SW480 (cell line): Measurements from ENCODE around the gene CBARP.

Experiments
- DNase-seq: peaks from one replicate; pipeline ENCODE4 v3.0.0-alpha.2; 2016; ENCODE audit warnings: low spot score

The CBARP gene

GRCh38 chr19:1275976-1276627 lies 38.3 kb upstream of the CBARP start:
- DNase-seq = no peak

GRCh38 chr19:1275260-1275975 lies 37.6 kb upstream of the CBARP start, which contains the start of gene FAM174C:
Gene FAM174C (plus strand): TSS chr19:1275530. CDS start chr19:1275550, 20 bp downstream.
- DNase-seq = peak; percentile 91

- no peak for DNase-seq
These were observed 37.1 kb upstream of the CBARP start for GRCh38 chr19:1274852-1275259.

GRCh38 chr19:1274081-1274851 lies 36.5 kb upstream of the CBARP start:
- DNase-seq = no peak

GRCh38 chr19:1273263-1274041 lies 35.6 kb upstream of the CBARP start:
- DNase-seq = no peak

GRCh38 chr19:1272423-1273262 lies 34.8 kb upstream of the CBARP start:
- no peak for DNase-seq

- DNase-seq = no peak
These were observed 34.0 kb upstream of the CBARP start for GRCh38 chr19:1271528-1272422.

- DNase-seq = no peak
These were observed 33.2 kb upstream of the CBARP start for GRCh38 chr19:1270854-1271527.

GRCh38 chr19:1270213-1270853 lies 32.5 kb upstream of the CBARP start:
- DNase-seq = no peak

GRCh38 chr19:1269478-1270212 lies 31.8 kb upstream of the CBARP start:
- peak; percentile 59 for DNase-seq

GRCh38 chr19:1269065-1269477 lies 31.3 kb upstream of the CBARP start, which contains the start of gene CIRBP:
Gene CIRBP (plus strand): TSS chr19:1269332. CDS start chr19:1270934, 1,602 bp downstream.
- DNase-seq = peak; percentile 94

GRCh38 chr19:1268226-1269064 lies 30.6 kb upstream of the CBARP start:
- DNase-seq = no peak

- DNase-seq = no peak
These were observed 29.8 kb upstream of the CBARP start for GRCh38 chr19:1267477-1268225.

GRCh38 chr19:1266916-1267476 lies 29.2 kb upstream of the CBARP start:
- DNase-seq = no peak

GRCh38 chr19:1266129-1266915 lies 28.5 kb upstream of the CBARP start:
- peak; percentile 82 for DNase-seq
